ENCODE results near the gene ZNF398.

- TF ChIP-seq HBP1 (CRISPR knock-in tag; IDR thresholded peaks at IDR 0.05; ENCODE audit: low read depth) (no peak), HNF4A (CRISPR knock-in tag; IDR thresholded peaks at IDR 0.05) (no peak), ZNF281 (CRISPR knock-in tag; IDR thresholded peaks at IDR 0.05; ENCODE audit: borderline replicate concordance) (no peak), MAX (IDR thresholded peaks at IDR 0.05) (no peak), IRF9 (CRISPR knock-in tag; IDR thresholded peaks at IDR 0.05; ENCODE audit: borderline replicate concordance) (no peak), ZMYM2 (CRISPR knock-in tag; IDR thresholded peaks at IDR 0.05) (no peak)
Measured at GRCh38 chr7:149194799-149195179, 47.5 kb downstream of the ZNF398 start.
